Keratinocyte (primary cell): ENCODE measurements around the gene MRPL24. TPM values are rescaled to one million over a fixed set of nuclear protein-coding genes. Genes with fewer than 3 reads are reported as not detected.

Source experiments
- DNase-seq: peaks from one replicate; pipeline ENCODE4 v3.0.0-alpha.2; 2011; ENCODE audit warnings: low read depth, missing footprints, low spot score
- FAIRE-seq: peaks from 2 replicates; lab custom pipeline; 2011; peaks lifted over from hg19 to GRCh38; lab: Jason Lieb, UNC
- H2AFZ ChIP-seq: 2 replicates; pipeline ENCODE4 v1.6.0; 2012; ENCODE audit warnings: low read length, control low read depth, inconsistent platforms; ENCODE audit not compliant: control insufficient read depth
- H3K27ac ChIP-seq: 2 replicates; pipeline ENCODE4 v1.5.1; 2011; ENCODE audit warnings: low read length; ENCODE audit not compliant: control insufficient read depth, insufficient read depth
- H3K27me3 ChIP-seq: 3 replicates; pipeline ENCODE4 v1.6.0; 2011; ENCODE audit warnings: low read length; ENCODE audit not compliant: control insufficient read depth, insufficient read depth; ENCODE audit errors: extremely low read depth
- H3K36me3 ChIP-seq, 2 experiments: 2 replicates in 1 of 2; 3 replicates in 1 of 2; pipeline ENCODE4 v1.5.1; 2011; ENCODE audit warnings: low read length in 2 of 2, mild to moderate bottlenecking in 1 of 2; ENCODE audit not compliant: control insufficient read depth in 2 of 2, insufficient read depth in 2 of 2; ENCODE audit errors: extremely low read depth in 1 of 2
- H3K4me1 ChIP-seq: 3 replicates; pipeline ENCODE4 v1.5.1; 2011; ENCODE audit warnings: low read length; ENCODE audit not compliant: control insufficient read depth, insufficient read depth; ENCODE audit errors: extremely low read depth
- H3K4me2 ChIP-seq: 3 replicates; pipeline ENCODE4 v1.6.0; 2011; ENCODE audit warnings: low read depth, low read length; ENCODE audit not compliant: control insufficient read depth, insufficient read depth; ENCODE audit errors: extremely low read depth
- H3K4me3 ChIP-seq, 3 experiments: fragments of 200-600 bp in 1 of 3; sonication (generic) in 1 of 3; 2 replicates in 2 of 3; 3 replicates in 1 of 3; pipeline ENCODE4 v1.5.1; 2011 to 2016; ENCODE audit warnings: low read length in 3 of 3, mild to moderate bottlenecking in 3 of 3, control low read depth in 2 of 3, inconsistent platforms in 1 of 3, low read depth in 1 of 3, mixed read lengths in 1 of 3, mixed run types in 1 of 3, moderate library complexity in 1 of 3; ENCODE audit not compliant: control insufficient read depth in 2 of 3, insufficient read depth in 2 of 3; ENCODE audit errors: extremely low read depth in 1 of 3
- H3K79me2 ChIP-seq: 2 replicates; pipeline ENCODE4 v1.6.0; 2012; ENCODE audit warnings: low read length; ENCODE audit not compliant: control insufficient read depth, insufficient read depth
- H3K9ac ChIP-seq: 3 replicates; pipeline ENCODE4 v1.6.0; 2011; ENCODE audit warnings: low read length; ENCODE audit not compliant: control insufficient read depth, insufficient read depth; ENCODE audit errors: extremely low read depth
- H3K9me1 ChIP-seq: 3 replicates; pipeline ENCODE4 v1.6.0; 2011; ENCODE audit warnings: low read length; ENCODE audit not compliant: control insufficient read depth, insufficient read depth; ENCODE audit errors: extremely low read depth
- H3K9me3 ChIP-seq: 2 replicates; pipeline ENCODE4 v1.5.1; 2012; ENCODE audit warnings: low read depth, low read length; ENCODE audit not compliant: control insufficient read depth
- H4K20me1 ChIP-seq: 3 replicates; pipeline ENCODE4 v1.6.0; 2011; ENCODE audit warnings: low read length; ENCODE audit not compliant: control insufficient read depth, insufficient read depth; ENCODE audit errors: extremely low read depth
- CTCF ChIP-seq, 3 experiments: IDR thresholded peaks in 1 of 3; conservative IDR thresholded peaks in 1 of 3; optimal IDR thresholded peaks in 1 of 3; 2 replicates in 2 of 3; 3 replicates in 1 of 3; pipeline versions ENCODE3 to v1.5.1; 2011; ENCODE audit warnings: low read length in 3 of 3, mild to moderate bottlenecking in 3 of 3, moderate library complexity in 2 of 3, control low read depth in 1 of 3, inconsistent platforms in 1 of 3; ENCODE audit not compliant: insufficient read depth in 2 of 3; ENCODE audit errors: extremely low read depth in 1 of 3
- EZH2 ChIP-seq: IDR thresholded peaks from one replicate; pipeline ENCODE4 v1.6.1; 2012; ENCODE audit warnings: inconsistent platforms, mild to moderate bottlenecking, low read length, moderate library complexity
- dilution Hi-C: fragments of 300-500 bp; cut with MboI; formaldehyde crosslinking; loops from one replicate; pipeline ENCODE4 v1.7.0; 2020; ENCODE audit warnings: low sequenced_read_pairs; ENCODE audit not compliant: extremely low pct_ligation_motif_present
- polyA plus RNA-seq, 5 experiments: library from polyadenylated mRNA; depleted of rRNA in 3 of 5; stranded (reverse) in 3 of 5; stranded (forward) in 1 of 5; unstranded in 1 of 5; fragments of >200 nt; gene quantifications; 1 replicate in 1 of 5; 2 replicates in 3 of 5; 3 replicates in 1 of 5; pipeline versions ENCODE4 v1.2.1 to v1.2.3, GENCODE V29; 2011 to 2012; ENCODE audit warnings: missing spikeins in 2 of 5, low read depth in 1 of 5, low replicate concordance in 1 of 5

The MRPL24 gene
- polyA plus RNA-seq, 1 donor (not counting 4 experiments of a cell fraction or from before 2014, with no cell fraction given): 157 TPM

- Histone ChIP-seq H3K27me3 (peaks cover 4% of the 10 kb centered on the region), H3K9me1 (no peaks in the 10 kb centered on the region), H3K36me3 (no peaks in the 10 kb centered on the region), H3K4me1 (peaks cover 10% of the 10 kb centered on the region), H3K4me3 (no peak overlapping the region), H3K9me3 (no peaks in the 10 kb centered on the region), H4K20me1 (no peaks in the 10 kb centered on the region), H3K4me2 (no peak overlapping the region), H3K79me2 (no peaks in the 10 kb centered on the region), H2AFZ (no peak overlapping the region), H3K27ac (no peak overlapping the region), H3K9ac (no peak overlapping the region)
- DNase-seq (no peak), FAIRE-seq (no peak)
- dilution Hi-C loops: no loop called here
- TF ChIP-seq EZH2 (no peak), CTCF (optimal IDR thresholded peaks at IDR 0.05 in 1 of 3, IDR thresholded peaks at IDR 0.05 in 1 of 3, conservative IDR thresholded peaks at IDR 0.05 in 1 of 3; ENCODE audit: extremely low read depth in 1 of 3, insufficient read depth in 2 of 3, low read length in 3 of 3) (no peak)
These were observed 40.0 kb downstream of the MRPL24 start for GRCh38 chr1:156700736-156701531.

- no peaks in the 10 kb centered on the region for H3K79me2 ChIP-seq
- no peak overlapping the region for H2AFZ ChIP-seq
- TF ChIP-seq CTCF (optimal IDR thresholded peaks at IDR 0.05 in 1 of 3, IDR thresholded peaks at IDR 0.05 in 1 of 3, conservative IDR thresholded peaks at IDR 0.05 in 1 of 3; ENCODE audit: extremely low read depth in 1 of 3, insufficient read depth in 2 of 3, low read length in 3 of 3) (no peak), EZH2 (no peak)
- no peaks in the 10 kb centered on the region for H3K9me1 ChIP-seq
- no peaks in the 10 kb centered on the region for H4K20me1 ChIP-seq
- dilution Hi-C loops: no loop called here
- no peaks in the 10 kb centered on the region for H3K36me3 ChIP-seq
- DNase-seq (no peak), FAIRE-seq (no peak)
- no peaks in the 10 kb centered on the region for H3K27me3 ChIP-seq
- H3K27ac ChIP-seq: no peak overlapping the region
- H3K9ac ChIP-seq: no peak overlapping the region
- H3K4me1 ChIP-seq: peaks cover 4% of the 10 kb centered on the region
- H3K4me3 ChIP-seq: no peak overlapping the region
- no peak overlapping the region for H3K4me2 ChIP-seq
- no peaks in the 10 kb centered on the region for H3K9me3 ChIP-seq
These were observed 41.9 kb downstream of the MRPL24 start for GRCh38 chr1:156698995-156699394.
